ENCODE measurements around the gene CPNE5.

GRCh38 chr6:36700831-36701230 lies 138.4 kb downstream of the CPNE5 start:
- TF ChIP-seq CTCF (IDR thresholded peaks at IDR 0.05) (no peak), POLR2A (IDR thresholded peaks at IDR 0.05) (no peak), POLR2AphosphoS5 (IDR thresholded peaks at IDR 0.05) (no peak)

Data from prostate gland (tissue), 2 donors.